ENCODE data around the gene OTULIN. TPM values are rescaled to one million over a fixed set of nuclear protein-coding genes. Genes with fewer than 3 reads are reported as not detected.

The OTULIN gene
- total and polyA plus RNA-seq, 4 donors, result 8.6 to 44.4 (median 12.1) TPM

- no peak overlapping the region for H3K27ac ChIP-seq (ENCODE audit: low read depth in 1 of 2, low read length in 2 of 2)
- H3K4me1 ChIP-seq (ENCODE audit: control insufficient read depth in 4 of 4, insufficient read depth in 4 of 4, low read length in 3 of 4), result peaks cover 0 to 4% (median 0%) of the 10 kb centered on the region in 4 donors
- no peak for TF ChIP-seq TAF1 (conservative IDR thresholded peaks at IDR 0.05)
- no peak for TF ChIP-seq EGR1 (IDR thresholded peaks at IDR 0.05; ENCODE audit: low read depth in 2 of 2)
- no peak for TF ChIP-seq ZBTB33 (IDR thresholded peaks at IDR 0.05)
- no peak for TF ChIP-seq FOXA1 (IDR thresholded peaks at IDR 0.05)
- no peak for TF ChIP-seq HNF4G (IDR thresholded peaks at IDR 0.05)
- TF ChIP-seq, protein P1, sequence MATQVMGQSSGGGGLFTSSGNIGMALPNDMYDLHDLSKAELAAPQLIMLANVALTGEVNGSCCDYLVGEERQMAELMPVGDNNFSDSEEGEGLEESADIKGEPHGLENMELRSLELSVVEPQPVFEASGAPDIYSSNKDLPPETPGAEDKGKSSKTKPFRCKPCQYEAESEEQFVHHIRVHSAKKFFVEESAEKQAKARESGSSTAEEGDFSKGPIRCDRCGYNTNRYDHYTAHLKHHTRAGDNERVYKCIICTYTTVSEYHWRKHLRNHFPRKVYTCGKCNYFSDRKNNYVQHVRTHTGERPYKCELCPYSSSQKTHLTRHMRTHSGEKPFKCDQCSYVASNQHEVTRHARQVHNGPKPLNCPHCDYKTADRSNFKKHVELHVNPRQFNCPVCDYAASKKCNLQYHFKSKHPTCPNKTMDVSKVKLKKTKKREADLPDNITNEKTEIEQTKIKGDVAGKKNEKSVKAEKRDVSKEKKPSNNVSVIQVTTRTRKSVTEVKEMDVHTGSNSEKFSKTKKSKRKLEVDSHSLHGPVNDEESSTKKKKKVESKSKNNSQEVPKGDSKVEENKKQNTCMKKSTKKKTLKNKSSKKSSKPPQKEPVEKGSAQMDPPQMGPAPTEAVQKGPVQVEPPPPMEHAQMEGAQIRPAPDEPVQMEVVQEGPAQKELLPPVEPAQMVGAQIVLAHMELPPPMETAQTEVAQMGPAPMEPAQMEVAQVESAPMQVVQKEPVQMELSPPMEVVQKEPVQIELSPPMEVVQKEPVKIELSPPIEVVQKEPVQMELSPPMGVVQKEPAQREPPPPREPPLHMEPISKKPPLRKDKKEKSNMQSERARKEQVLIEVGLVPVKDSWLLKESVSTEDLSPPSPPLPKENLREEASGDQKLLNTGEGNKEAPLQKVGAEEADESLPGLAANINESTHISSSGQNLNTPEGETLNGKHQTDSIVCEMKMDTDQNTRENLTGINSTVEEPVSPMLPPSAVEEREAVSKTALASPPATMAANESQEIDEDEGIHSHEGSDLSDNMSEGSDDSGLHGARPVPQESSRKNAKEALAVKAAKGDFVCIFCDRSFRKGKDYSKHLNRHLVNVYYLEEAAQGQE (IDR thresholded peaks at IDR 0.05), result no peak
- TF ChIP-seq JUND (IDR thresholded peaks at IDR 0.05), result no peak
- TF ChIP-seq GABPA (IDR thresholded peaks at IDR 0.05 in 1 of 2, conservative IDR thresholded peaks at IDR 0.05 in 1 of 2), result no peak
- TF ChIP-seq RXRA (IDR thresholded peaks at IDR 0.05), result no peak
- TF ChIP-seq HNF4A (conservative IDR thresholded peaks at IDR 0.05), result no peak
- TF ChIP-seq, protein P2, sequence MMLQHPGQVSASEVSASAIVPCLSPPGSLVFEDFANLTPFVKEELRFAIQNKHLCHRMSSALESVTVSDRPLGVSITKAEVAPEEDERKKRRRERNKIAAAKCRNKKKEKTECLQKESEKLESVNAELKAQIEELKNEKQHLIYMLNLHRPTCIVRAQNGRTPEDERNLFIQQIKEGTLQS (IDR thresholded peaks at IDR 0.05), result no peak
- TF ChIP-seq YY1 (IDR thresholded peaks at IDR 0.05), result no peak
- no peak for TF ChIP-seq CTCF (IDR thresholded peaks at IDR 0.05; ENCODE audit: low read depth, low read length, missing input control)
- 71% methylated on average over 14 of the region's 14 CpGs for WGBS
- no peak for DNase-seq (ENCODE audit: low spot score)
- no peaks in the 10 kb centered on the region for H3K9me3 ChIP-seq (ENCODE audit: control insufficient read depth in 4 of 4, low read length in 3 of 4)
- no peaks in the 10 kb centered on the region for H3K27me3 ChIP-seq (ENCODE audit: control insufficient read depth in 4 of 4, insufficient read depth in 4 of 4, low read length in 3 of 4)
- peaks cover 6 to 43% (median 29%) of the 10 kb centered on the region in 4 donors for H3K36me3 ChIP-seq (ENCODE audit: control insufficient read depth in 4 of 4, insufficient read depth in 3 of 4, low read depth in 1 of 4, low read length in 3 of 4)
- no peak overlapping the region for H3K4me3 ChIP-seq (ENCODE audit: low read depth in 1 of 3, low read length in 3 of 3)
- no peak overlapping the region for H3K9ac ChIP-seq (ENCODE audit: low read depth in 1 of 2, low read length in 2 of 2)
Measured at GRCh38 chr5:14744296-14745187, 80.0 kb downstream of the OTULIN start.

DNA sequence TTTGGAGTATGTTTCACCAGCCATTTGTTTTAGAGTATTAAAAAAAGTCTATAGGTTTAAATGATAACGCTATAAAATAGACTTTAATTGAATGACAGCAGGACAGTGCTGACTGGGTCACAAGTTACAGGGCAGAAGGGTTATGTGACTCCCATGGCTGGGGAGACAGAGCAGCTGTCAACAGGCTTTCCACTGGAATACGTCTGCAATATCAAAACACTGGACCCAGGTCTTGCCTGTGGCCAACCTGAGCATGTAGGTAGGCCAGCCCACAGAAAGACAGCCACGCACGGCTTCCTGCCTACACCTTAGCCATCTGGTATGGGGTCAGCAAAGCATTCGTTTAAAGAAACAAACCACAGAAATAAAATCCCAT is 80.7 kb downstream of the OTULIN start:
- Histone ChIP-seq H3K27me3 (ENCODE audit: control insufficient read depth in 4 of 4, insufficient read depth in 4 of 4, low read length in 3 of 4) (no peaks in the 10 kb centered on the region), H3K4me3 (ENCODE audit: low read depth in 1 of 3, low read length in 3 of 3) (no peak overlapping the region), H3K36me3 (ENCODE audit: control insufficient read depth in 4 of 4, insufficient read depth in 3 of 4, low read depth in 1 of 4, low read length in 3 of 4) (peaks cover 6 to 42% (median 32%) of the 10 kb centered on the region in 4 donors), H3K4me1 (ENCODE audit: control insufficient read depth in 4 of 4, insufficient read depth in 4 of 4, low read length in 3 of 4) (peaks cover 0 to 4% (median 0%) of the 10 kb centered on the region in 4 donors), H3K27ac (ENCODE audit: low read depth in 1 of 2, low read length in 2 of 2) (no peak overlapping the region), H3K9me3 (ENCODE audit: control insufficient read depth in 4 of 4, low read length in 3 of 4) (no peaks in the 10 kb centered on the region), H3K9ac (ENCODE audit: low read depth in 1 of 2, low read length in 2 of 2) (no peak overlapping the region)
- WGBS, result 82% methylated on average over 5 of the region's 5 CpGs
- DNase-seq (ENCODE audit: low spot score), result no peak
- TF ChIP-seq FOXA2 (IDR thresholded peaks at IDR 0.05) (no peak), CTCF (IDR thresholded peaks at IDR 0.05; ENCODE audit: low read depth, low read length, missing input control) (no peak), HNF4G (IDR thresholded peaks at IDR 0.05) (no peak), EGR1 (IDR thresholded peaks at IDR 0.05; ENCODE audit: low read depth in 2 of 2) (no peak), HNF4A (conservative IDR thresholded peaks at IDR 0.05) (no peak), GABPA (IDR thresholded peaks at IDR 0.05 in 1 of 2, conservative IDR thresholded peaks at IDR 0.05 in 1 of 2) (no peak), YY1 (IDR thresholded peaks at IDR 0.05) (no peak), RAD21 (IDR thresholded peaks at IDR 0.05) (no peak)
- TF ChIP-seq, protein P2 (IDR thresholded peaks at IDR 0.05), result no peak
- TF ChIP-seq, protein P3, sequence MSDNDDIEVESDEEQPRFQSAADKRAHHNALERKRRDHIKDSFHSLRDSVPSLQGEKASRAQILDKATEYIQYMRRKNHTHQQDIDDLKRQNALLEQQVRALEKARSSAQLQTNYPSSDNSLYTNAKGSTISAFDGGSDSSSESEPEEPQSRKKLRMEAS (IDR thresholded peaks at IDR 0.05), result no peak

All from liver (tissue), 9 donors.